IMR-90 (cell line): ENCODE results near the gene FFAR2.

ENCODE experiments used
- BHLHE40 ChIP-seq: fragments of 150-350 bp; IDR thresholded peaks from 2 replicates; pipeline ENCODE4 v1.6.1; 2016; ENCODE audit warnings: mild to moderate bottlenecking, low read depth, low read length
- CEBPB ChIP-seq: IDR thresholded peaks from 2 replicates; pipeline ENCODE4 v1.6.1; 2012; ENCODE audit warnings: low read depth, low read length, improper control_type of control experiment
- CHD1 ChIP-seq: IDR thresholded peaks from 2 replicates; pipeline ENCODE4 v1.6.1; 2012; ENCODE audit warnings: low read depth, low read length, improper control_type of control experiment
- MAZ ChIP-seq: IDR thresholded peaks from 2 replicates; pipeline ENCODE4 v1.6.1; 2012; ENCODE audit warnings: low read depth, mild to moderate bottlenecking, low read length, improper control_type of control experiment, moderate library complexity, borderline replicate concordance
- MXI1 ChIP-seq: IDR thresholded peaks from 2 replicates; pipeline ENCODE4 v1.6.1; 2012; ENCODE audit warnings: low read depth, mild to moderate bottlenecking, low read length, moderate library complexity, borderline replicate concordance
- POLR2A ChIP-seq: IDR thresholded peaks from 2 replicates; pipeline ENCODE4 v1.6.1; 2012; ENCODE audit warnings: mild to moderate bottlenecking, low read depth, low read length
- RAD21 ChIP-seq: IDR thresholded peaks from 2 replicates; pipeline ENCODE4 v1.6.1; 2012; ENCODE audit warnings: low read length, improper control_type of control experiment
- RFX5 ChIP-seq: IDR thresholded peaks from 2 replicates; pipeline ENCODE4 v1.8.0; 2012; ENCODE audit warnings: low read depth, mild to moderate bottlenecking, low read length, moderate library complexity
- SMC3 ChIP-seq: fragments of 150-350 bp; IDR thresholded peaks from 2 replicates; pipeline ENCODE4 v1.6.1; 2016; ENCODE audit warnings: low read depth, mild to moderate bottlenecking, antibody characterized with exemption, low read length, moderate library complexity
- TF ChIP-seq, protein P1 (sequence below): conservative IDR thresholded peaks from 2 replicates; pipeline ENCODE4 v1.5.1; 2012; ENCODE audit warnings: mild to moderate bottlenecking, low read depth, low read length, improper control_type of control experiment

- TF ChIP-seq, protein P1, sequence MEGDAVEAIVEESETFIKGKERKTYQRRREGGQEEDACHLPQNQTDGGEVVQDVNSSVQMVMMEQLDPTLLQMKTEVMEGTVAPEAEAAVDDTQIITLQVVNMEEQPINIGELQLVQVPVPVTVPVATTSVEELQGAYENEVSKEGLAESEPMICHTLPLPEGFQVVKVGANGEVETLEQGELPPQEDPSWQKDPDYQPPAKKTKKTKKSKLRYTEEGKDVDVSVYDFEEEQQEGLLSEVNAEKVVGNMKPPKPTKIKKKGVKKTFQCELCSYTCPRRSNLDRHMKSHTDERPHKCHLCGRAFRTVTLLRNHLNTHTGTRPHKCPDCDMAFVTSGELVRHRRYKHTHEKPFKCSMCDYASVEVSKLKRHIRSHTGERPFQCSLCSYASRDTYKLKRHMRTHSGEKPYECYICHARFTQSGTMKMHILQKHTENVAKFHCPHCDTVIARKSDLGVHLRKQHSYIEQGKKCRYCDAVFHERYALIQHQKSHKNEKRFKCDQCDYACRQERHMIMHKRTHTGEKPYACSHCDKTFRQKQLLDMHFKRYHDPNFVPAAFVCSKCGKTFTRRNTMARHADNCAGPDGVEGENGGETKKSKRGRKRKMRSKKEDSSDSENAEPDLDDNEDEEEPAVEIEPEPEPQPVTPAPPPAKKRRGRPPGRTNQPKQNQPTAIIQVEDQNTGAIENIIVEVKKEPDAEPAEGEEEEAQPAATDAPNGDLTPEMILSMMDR: no peak
- no peak for TF ChIP-seq CHD1
- TF ChIP-seq MXI1: no peak
- TF ChIP-seq POLR2A: no peak
- no peak for TF ChIP-seq SMC3
- no peak for TF ChIP-seq CEBPB
- no peak for TF ChIP-seq RFX5
- no peak for TF ChIP-seq BHLHE40
- TF ChIP-seq RAD21: no peak
- no peak for TF ChIP-seq MAZ
Observed at GRCh38 chr19:35438527-35438926, 9.5 kb upstream of the FFAR2 start.
